HEK293T (cell line): ENCODE data around the gene ABI1.

Source experiments
- CTBP1 ChIP-seq: fragments of 450-650 bp; IDR thresholded peaks from 2 replicates; pipeline ENCODE4 v1.6.1; 2016; ENCODE audit warnings: borderline replicate concordance
- SP1 ChIP-seq: fragments of 450-650 bp; IDR thresholded peaks from 2 replicates; pipeline ENCODE4 v1.6.1; 2017

GRCh38 chr10:26857991-26858706 lies 2.6 kb downstream of the ABI1 start:
- no peak for TF ChIP-seq CTBP1
- no peak for TF ChIP-seq SP1
